Neural crest cell (in vitro differentiated cells): Measurements from ENCODE around the gene MRPS23. TPM values are rescaled to one million over a fixed set of nuclear protein-coding genes. Genes with fewer than 3 reads are reported as not detected.

ENCODE experiments used
- DNase-seq: peaks from one replicate; pipeline ENCODE4 v3.0.0; 2021; ENCODE audit warnings: low read depth, mixed read lengths, low spot score
- H3K27ac Mint-ChIP-seq: one replicate; pipeline ENCODE4 v1.8.0; 2021; ENCODE audit warnings: mild to moderate bottlenecking, mixed read lengths; ENCODE audit not compliant: unreplicated experiment
- H3K27me3 Mint-ChIP-seq: 2 replicates; pipeline ENCODE4 v1.8.0; 2021; ENCODE audit warnings: low read depth, mild to moderate bottlenecking, mixed read lengths
- H3K36me3 Mint-ChIP-seq: 2 replicates; pipeline ENCODE4 v1.8.0; 2021; ENCODE audit warnings: low read depth, mild to moderate bottlenecking, mixed read lengths
- H3K4me1 Mint-ChIP-seq: 2 replicates; pipeline ENCODE4 v1.8.0; 2021; ENCODE audit warnings: mixed read lengths
- H3K4me3 Mint-ChIP-seq: one replicate; pipeline ENCODE4 v1.8.0; 2021; ENCODE audit warnings: mild to moderate bottlenecking, mixed read lengths
- H3K9me3 Mint-ChIP-seq: 2 replicates; pipeline ENCODE4 v1.8.0; 2021; ENCODE audit warnings: mixed read lengths
- total RNA-seq: library from RNA; stranded (reverse); gene quantifications from 2 replicates; pipeline ENCODE4 v1.2.1, GENCODE V29; 2021
- TF ChIP-seq, protein P1 (sequence below): fragments of 200-600 bp; sonication (generic); conservative IDR thresholded peaks from 2 replicates; pipeline ENCODE4 v1.5.0; 2021; ENCODE audit warnings: antibody characterized with exemption, mild to moderate bottlenecking

MRPS23 gene
- total RNA-seq, 1 donor from 2014 or later: 63.0 TPM

DNA sequence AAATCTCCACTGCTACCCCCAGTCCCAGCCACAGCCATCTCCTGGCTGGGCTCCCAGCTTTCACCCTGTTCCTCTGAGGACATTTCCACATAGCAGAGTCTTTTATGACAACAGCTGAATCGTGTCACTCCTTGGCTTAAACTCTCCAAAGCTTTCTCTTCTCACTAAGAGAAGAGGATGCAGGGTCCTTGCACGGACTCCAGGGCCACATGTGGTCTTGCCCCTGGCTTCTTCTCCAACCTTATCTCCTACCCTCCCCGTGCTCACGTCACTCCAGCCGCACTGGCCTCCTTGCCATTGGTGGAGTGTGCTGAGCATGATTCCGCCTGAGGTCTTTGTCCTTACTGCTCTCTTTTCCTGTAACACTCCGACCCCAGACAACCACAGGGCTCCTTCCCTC, 64.8 kb downstream of the MRPS23 start:
- Mint-ChIP-seq H3K36me3 (no peaks in the 10 kb centered on the region), H3K27ac (no peak overlapping the region), H3K4me3 (no peak overlapping the region), H3K9me3 (no peaks in the 10 kb centered on the region), H3K27me3 (peaks cover 6% of the 10 kb centered on the region), H3K4me1 (peaks cover 17% of the 10 kb centered on the region)
- DNase-seq: no peak
- TF ChIP-seq, protein P1, sequence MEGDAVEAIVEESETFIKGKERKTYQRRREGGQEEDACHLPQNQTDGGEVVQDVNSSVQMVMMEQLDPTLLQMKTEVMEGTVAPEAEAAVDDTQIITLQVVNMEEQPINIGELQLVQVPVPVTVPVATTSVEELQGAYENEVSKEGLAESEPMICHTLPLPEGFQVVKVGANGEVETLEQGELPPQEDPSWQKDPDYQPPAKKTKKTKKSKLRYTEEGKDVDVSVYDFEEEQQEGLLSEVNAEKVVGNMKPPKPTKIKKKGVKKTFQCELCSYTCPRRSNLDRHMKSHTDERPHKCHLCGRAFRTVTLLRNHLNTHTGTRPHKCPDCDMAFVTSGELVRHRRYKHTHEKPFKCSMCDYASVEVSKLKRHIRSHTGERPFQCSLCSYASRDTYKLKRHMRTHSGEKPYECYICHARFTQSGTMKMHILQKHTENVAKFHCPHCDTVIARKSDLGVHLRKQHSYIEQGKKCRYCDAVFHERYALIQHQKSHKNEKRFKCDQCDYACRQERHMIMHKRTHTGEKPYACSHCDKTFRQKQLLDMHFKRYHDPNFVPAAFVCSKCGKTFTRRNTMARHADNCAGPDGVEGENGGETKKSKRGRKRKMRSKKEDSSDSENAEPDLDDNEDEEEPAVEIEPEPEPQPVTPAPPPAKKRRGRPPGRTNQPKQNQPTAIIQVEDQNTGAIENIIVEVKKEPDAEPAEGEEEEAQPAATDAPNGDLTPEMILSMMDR: no peak

Other genes starting within 250 kb of the MRPS23 start
- not detected in 2 replicates for gene CCDC182, start 104.7 kb downstream of the MRPS23 start, total RNA-seq
- 73.7 and 86.9 TPM in 2 replicates for gene CUEDC1, start 105.4 kb upstream of the MRPS23 start, total RNA-seq
- 139 and 142 TPM in 2 replicates for gene VEZF1, start 138.2 kb upstream of the MRPS23 start, total RNA-seq
- gene SRSF1, start 157.2 kb upstream of the MRPS23 start, total RNA-seq: 548 and 554 TPM in 2 replicates
- 95.9 and 99.9 TPM in 2 replicates for gene DYNLL2, start 233.4 kb upstream of the MRPS23 start, total RNA-seq